GM21825 (cell line): ENCODE measurements around the gene VDR.

Experiments used
- ATAC-seq: cut with Tn5 transposase; IDR thresholded peaks from one replicate; pipeline ENCODE4 v1.9.1; 2021; ENCODE audit warnings: mild to moderate bottlenecking, moderate library complexity; ENCODE audit not compliant: unreplicated experiment

Gene VDR

GRCh38 chr12:47800582-47800981, 104.2 kb downstream of the VDR start:
- ATAC-seq = no peak

GRCh38 chr12:47799357-47799955, 105.3 kb downstream of the VDR start:
- no peak for ATAC-seq

- no peak for ATAC-seq
Measured at GRCh38 chr12:47798382-47798948, 106.3 kb downstream of the VDR start.

- ATAC-seq = no peak
Measured at GRCh38 chr12:47797441-47797840, 107.4 kb downstream of the VDR start.

DNA sequence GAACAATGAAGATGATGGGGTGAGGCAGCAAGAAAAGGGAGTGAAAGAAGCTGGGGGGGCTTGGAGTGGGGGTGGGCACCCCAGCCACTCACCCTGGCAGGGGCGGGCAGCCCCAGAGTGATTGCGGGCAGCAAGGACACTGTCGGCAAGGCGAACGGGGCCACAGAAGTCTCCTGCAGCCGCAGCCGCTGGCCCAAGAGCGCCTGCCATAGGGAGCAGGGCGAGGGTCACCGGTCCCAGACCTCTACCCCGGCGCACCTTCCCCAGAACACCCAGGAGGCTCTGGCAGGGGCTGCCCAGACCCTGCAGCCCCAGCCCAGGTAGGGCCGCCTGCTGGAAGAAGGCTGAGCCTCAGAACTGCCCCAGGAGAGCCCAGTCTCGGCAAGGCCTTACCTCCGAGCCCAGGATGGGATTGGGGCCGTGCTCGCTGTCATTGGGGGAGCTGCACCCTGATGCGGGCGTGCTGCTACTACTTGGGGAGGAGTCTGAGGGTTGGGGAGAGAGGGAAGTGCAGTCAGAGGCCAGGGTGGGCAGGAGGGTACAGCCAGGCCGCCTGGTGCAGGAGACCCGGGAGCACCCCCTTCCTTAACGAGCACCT, 108.9 kb downstream of the VDR start:
- ATAC-seq = no peak

- no peak for ATAC-seq
Measured at GRCh38 chr12:47795121-47795813, 109.5 kb downstream of the VDR start.

GRCh38 chr12:47794679-47795078, 110.1 kb downstream of the VDR start:
- no peak for ATAC-seq

DNA sequence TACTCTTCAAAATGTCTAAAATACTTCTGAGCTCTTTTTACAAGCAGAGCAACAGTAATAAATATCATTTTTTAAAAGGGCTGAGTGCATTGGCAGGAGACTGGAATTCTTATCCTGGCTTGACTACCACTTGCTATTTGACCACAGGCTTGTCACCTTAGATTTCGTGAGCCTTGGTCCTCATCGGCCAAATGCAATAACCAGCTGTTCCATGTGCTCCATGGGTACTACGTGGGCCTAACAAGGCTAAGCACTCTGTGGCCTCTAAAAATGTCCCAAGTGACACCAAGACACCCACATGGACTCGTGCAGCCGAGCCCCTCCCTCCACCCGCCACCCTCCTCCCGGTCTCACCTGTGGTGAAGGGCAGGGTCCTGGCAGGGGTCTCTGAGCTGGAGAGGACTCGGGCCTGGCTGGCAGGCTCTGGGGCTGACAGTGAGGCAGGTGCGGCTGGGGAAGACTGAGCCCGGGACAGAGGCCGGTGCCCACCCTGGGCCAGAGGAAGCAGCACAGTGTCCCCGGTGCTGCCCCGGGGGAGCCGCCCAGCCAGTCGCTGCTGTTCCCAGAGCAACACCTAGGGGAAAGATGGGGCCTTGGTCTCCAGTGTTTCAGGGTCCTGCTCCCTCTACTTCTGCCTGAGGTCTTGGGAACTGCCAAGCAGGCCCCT, 111.6 kb downstream of the VDR start:
- no peak for ATAC-seq

DNA sequence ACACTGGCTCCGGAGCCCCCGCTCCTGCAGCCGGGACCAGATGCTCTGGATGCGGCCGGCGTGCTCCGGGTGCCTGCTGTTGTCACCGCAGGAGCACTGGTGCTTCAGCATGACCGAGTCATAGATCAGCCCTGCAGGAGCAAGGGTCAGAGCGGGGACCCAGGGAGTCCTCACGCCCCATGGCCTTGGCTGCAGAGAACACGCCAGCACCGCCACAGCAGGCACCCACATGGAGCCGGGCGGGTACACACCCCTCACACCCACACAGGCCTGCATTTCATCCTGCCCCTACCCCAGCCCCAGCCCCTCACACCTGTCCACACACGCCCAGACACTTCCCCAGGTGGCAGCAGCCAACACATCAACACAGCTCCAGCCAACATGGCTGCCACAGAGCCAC, 112.9 kb downstream of the VDR start:
- no peak for ATAC-seq
